Activated effector memory CD4-positive, alpha-beta T cell treated with Interleukin-2 at 50 U/mL for 16 hours (primary cell): Measurements from ENCODE around the gene KARS1.

Experiments used
- DNase-seq: peaks from one replicate; pipeline ENCODE4 v3.0.0-alpha.2; 2020

Gene KARS1

GRCh38 chr16:75578725-75579124, 68.7 kb downstream of the KARS1 start:
- no peak for DNase-seq

GRCh38 chr16:75578212-75578611, 69.3 kb downstream of the KARS1 start:
- DNase-seq: no peak
